HG03342 (cell line): Measurements from ENCODE around the gene STAT5B.
"Not testable (repeated sequence)": the region's sequence is repeated elsewhere in the genome, so short reads cannot be mapped to it uniquely, and the experiment has no call there.

ENCODE experiments used
- ATAC-seq: cut with Tn5 transposase; IDR thresholded peaks from one replicate; pipeline ENCODE4 v1.9.1; 2021; ENCODE audit warnings: mild to moderate bottlenecking, moderate library complexity; ENCODE audit not compliant: unreplicated experiment

Gene STAT5B

GRCh38 chr17:42307362-42307927 lies 31.3 kb upstream of the STAT5B start:
- ATAC-seq = no peak

DNA sequence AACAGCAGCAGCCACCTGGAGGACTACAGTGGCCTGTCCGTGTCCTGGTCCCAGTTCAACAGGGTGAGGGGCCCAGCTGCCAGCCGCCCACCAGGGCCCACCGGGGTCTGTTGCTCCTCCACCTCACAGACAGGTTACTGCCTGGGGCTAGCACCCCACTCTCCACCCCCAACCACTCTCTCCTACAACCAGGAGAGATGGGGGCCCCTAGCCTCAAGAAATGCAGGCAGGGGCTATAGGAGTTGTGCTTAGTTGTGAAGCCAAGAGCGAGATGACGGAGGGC lies 30.1 kb upstream of the STAT5B start:
- ATAC-seq = no peak

GRCh38 chr17:42305543-42306384 lies 29.6 kb upstream of the STAT5B start:
- no peak for ATAC-seq

- ATAC-seq = not testable (repeated sequence)
Observed at GRCh38 chr17:42305031-42305330, 28.8 kb upstream of the STAT5B start.

- ATAC-seq = no peak
Observed at GRCh38 chr17:42304187-42305030, 28.2 kb upstream of the STAT5B start.

- ATAC-seq = no peak
Observed at GRCh38 chr17:42303694-42304093, 27.5 kb upstream of the STAT5B start.

GRCh38 chr17:42301022-42301421 lies 24.8 kb upstream of the STAT5B start:
- ATAC-seq = no peak

- ATAC-seq = not testable (repeated sequence)
Observed at GRCh38 chr17:42299913-42300312, 23.7 kb upstream of the STAT5B start.

GRCh38 chr17:42299361-42299760 lies 23.2 kb upstream of the STAT5B start:
- ATAC-seq = not testable (repeated sequence)

- ATAC-seq = not testable (repeated sequence)
Observed at GRCh38 chr17:42297775-42298174, 21.6 kb upstream of the STAT5B start.

DNA sequence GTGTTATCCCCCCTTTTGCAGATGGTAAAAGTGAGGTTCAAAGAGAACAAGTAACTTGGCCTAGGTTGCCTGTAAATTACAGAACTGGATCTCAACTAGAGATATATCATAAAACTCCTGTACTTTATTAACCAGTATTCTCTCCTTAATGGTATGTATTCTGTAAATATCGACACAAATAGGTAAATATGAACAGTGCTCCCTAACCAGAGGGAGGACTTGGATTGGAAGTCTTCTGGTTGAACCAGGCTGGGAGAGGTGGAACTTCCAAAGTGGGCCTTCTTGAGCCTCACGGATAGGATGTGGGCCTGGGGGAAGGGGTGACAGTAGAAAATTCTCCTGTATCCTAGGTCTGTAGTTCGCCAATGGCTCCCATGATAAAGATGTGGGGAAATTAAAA lies 19.8 kb upstream of the STAT5B start:
- no peak for ATAC-seq

DNA sequence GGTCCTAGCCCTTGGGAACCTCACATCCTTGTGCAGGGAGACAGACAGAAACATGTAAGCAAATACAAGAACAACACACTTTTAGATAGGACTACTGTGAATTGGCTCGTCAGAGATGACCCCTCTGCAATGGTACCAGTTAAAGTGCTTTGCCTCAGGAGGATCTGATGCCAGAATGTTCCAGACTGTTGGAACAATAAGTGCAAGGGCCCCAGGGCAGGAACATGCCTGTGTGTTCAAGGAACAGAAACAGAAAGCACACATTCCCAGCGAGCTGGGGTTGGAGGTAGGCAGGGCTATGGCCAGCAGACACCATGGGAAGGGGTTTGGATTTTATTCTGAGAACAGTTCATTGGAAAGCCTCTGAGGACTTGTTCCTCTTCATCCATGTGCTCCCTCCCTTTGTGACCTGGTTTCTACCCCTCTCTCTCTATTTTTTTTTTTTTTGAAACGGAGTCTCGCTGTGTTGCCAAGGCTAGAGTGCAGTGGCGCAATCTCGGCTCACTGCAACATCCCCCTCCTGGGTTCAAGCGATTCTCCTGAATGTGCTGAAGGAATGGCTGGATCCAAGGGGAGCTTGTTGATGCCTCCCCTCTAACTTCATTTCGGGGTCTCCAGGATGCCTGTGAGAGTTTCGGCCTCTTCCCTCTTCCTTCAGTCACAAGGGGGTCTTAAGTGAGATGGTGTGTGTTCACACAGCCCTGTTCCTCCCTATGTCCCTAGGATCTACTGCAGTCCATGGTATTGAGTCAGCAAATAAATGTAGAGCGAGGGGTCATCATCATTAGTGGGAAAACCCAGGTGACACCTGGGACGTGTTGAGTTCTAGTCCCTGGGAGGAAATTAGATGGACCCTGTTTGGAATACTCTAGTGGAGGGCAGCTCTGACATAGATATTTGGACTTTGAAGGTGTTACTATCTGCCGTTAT lies 18.5 kb upstream of the STAT5B start:
- ATAC-seq = no peak

DNA sequence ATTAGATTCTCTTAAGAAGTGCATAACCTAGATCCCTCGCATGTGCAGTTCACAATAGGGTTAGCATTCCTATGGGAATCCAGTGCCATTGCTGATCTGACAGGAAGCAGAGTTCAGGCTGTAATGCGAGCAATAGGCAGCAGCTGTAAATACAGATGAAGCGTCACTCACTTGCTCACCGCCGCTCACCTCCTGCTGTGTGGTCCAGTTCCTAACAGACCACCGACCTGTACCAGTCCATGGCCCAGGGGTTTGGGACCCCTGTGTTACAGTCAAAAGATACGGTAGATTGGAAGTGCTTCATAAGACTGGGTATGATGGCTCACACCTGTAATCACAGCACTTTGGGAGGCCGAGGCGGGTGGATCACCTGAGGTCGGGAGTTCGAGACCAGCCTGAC lies 14.9 kb upstream of the STAT5B start:
- no peak for ATAC-seq

GRCh38 chr17:42290577-42290976 lies 14.4 kb upstream of the STAT5B start:
- ATAC-seq = no peak

DNA sequence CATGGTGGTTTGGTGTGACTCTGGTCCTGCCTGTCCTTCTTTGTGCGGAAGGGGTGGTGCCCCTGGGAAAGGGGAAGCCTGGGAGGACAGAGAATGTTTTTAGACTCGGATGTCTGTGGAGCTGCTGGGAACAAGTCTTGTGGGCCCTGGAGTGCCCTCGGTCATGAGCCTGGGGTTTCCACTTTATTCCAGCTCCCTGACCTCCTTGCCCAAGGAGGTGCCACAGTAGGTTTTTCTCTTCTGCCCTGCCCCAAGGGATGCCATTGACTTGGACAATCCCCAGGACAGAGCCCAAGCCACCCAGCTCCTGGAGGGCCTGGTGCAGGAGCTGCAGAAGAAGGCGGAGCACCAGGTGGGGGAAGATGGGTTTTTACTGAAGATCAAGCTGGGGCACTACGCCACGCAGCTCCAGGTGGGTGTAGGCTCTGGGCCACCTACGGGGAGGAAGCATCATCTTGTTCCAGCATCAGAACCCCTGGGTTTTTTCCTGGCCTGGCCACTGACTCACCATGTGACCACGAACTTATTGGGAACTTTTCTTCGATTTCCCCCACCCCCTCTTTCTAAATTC lies 13.5 kb upstream of the STAT5B start:
- no peak for ATAC-seq

GRCh38 chr17:42288803-42289610 lies 12.8 kb upstream of the STAT5B start:
- ATAC-seq = peak; percentile 16

- peak; percentile 41 for ATAC-seq
Observed at GRCh38 chr17:42287977-42288802, 12.0 kb upstream of the STAT5B start, which contains the start of gene STAT5A. Gene STAT5A, plus strand, starts transcription at chr17:42288498. Its CDS starts 914 bp downstream, at chr17:42289412.

DNA sequence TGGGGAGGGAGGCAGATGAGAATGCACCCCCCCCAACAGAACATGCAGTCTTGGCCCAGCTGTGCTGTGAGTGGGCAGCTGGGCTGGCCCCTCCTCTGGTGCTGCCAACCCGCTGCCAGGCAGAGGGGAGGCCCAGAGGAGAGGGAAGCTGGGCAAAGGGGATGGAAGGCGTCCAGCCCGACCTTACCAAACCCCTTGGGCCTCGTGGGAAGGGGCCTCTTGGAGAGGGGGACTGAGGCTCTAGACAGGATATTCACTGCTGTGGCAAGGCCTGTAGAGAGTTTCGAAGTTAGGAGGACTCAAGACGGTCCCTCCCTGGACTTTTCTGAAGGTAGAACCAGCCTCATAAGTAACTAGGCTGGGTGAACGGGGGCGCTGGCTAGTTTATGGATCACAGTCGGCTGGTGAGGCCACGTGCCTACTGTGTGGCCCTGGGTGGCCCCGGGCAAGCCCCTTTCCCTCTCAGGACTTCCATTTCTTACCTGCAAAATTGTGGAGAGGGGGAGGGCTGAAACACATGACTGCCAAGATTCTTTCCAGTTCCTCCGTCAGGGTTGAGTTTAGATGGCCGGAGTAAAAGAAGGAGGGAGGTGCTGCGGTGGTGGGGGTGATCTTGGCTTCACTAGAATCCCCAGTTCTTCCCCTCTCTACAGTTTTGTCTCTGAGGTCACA lies 11.2 kb upstream of the STAT5B start:
- no peak for ATAC-seq
